ENCODE results near the gene KLF15.

KLF15 gene

GRCh38 chr3:126360046-126360713 lies 3.0 kb upstream of the KLF15 start:
- no peak for DNase-seq (ENCODE audit: low spot score)

- no peak for DNase-seq (ENCODE audit: low spot score)
These were observed 1.6 kb upstream of the KLF15 start for GRCh38 chr3:126358816-126359181.

DNA sequence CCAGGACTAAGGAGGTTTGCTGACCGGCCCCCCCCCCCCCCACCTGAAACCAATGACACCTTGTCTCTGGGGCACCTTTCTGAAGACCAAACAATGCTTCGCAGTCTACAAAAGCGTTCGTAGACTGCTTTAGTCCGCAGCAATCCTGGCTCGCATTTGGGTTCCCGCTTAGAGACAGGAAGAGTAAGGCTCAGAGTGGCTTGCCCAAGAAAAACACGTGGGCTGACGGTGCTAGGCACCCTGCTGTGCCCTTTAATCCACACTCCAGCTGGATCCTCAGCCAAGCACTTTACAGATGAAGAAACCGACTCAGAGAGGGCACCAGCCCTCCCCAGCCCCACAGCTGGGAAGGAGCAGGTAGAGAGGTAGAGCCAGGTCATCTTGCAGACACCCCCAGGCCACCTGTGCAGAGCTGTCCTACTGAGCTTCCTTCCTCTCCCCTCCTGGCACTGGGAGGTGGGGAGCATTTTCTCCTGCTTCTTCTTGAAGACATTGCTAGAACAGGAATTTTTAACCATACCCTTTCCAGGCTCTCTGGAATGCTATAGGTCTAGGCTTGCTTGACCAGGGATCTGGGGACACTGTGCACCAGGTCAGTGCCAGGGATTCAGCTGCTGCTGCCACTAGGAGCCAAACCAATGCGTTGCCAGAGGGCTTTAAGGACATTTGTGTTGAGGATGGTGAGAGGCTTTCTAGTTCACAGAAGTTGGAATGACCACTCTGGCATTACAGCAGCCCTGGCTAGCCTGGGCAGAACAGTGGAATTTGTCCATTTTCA lies 1.0 kb upstream of the KLF15 start:
- no peak for DNase-seq (ENCODE audit: low spot score)

- no peak for DNase-seq (ENCODE audit: low spot score)
These were observed 589 bp downstream of the KLF15 start for GRCh38 chr3:126356373-126357264.

- DNase-seq (ENCODE audit: low spot score): peak; percentile 12
These were observed 1.3 kb downstream of the KLF15 start for GRCh38 chr3:126355777-126356372.

GRCh38 chr3:126355251-126355650 lies 2.0 kb downstream of the KLF15 start:
- DNase-seq (ENCODE audit: low spot score): no peak

GRCh38 chr3:126354776-126355175 lies 2.4 kb downstream of the KLF15 start:
- no peak for DNase-seq (ENCODE audit: low spot score)

- no peak for DNase-seq (ENCODE audit: low spot score)
These were observed 3.4 kb downstream of the KLF15 start for GRCh38 chr3:126353694-126354321.

DNA sequence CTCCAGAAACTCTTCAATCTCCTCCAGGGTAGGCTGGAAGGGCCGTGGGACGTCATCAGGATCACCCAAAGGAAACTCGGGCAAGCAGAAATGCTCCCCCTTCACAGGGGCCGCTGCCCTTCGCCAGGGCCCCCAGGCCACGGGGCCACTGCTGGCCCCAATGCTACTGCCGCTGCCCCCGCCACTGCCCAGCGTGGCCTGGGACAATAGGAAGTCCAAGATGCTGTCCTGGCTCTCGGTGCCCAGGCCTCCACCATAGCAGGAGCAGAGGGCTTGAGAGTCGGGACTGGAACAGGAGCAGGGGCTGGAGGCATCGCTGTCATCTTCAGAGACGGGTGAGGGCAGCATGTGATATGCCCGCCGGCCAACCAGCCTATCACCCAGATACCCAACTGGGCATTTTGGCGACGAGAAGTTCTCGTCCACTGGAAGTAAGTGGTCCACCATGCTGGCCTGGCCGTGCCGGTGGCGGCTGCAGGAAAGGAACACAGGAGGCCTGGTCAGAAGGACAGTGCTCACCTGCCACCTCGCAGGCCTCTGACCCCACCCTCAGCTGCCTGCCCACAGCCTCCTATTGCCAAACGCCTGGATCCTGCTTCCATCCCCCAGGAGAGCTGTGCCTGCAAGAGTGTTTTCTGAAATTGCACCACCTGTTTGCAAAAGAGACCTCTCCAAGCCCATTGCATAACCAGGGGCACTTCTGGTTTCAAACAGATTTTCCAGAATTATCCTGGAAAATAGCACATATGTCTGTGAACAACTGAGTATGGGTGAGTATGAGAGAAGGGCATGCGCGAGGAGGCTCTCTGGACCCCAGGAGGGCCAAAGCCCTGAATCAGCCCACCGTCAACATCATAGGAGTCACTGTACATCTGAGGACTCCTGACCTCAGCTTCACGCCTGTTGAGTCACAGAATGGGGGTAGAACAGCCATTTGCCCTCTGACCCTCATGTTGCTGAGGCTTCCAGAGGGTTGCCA lies 4.4 kb downstream of the KLF15 start:
- peak; percentile 4 for DNase-seq (ENCODE audit: low spot score)

- no peak for DNase-seq (ENCODE audit: low spot score)
These were observed 5.3 kb downstream of the KLF15 start for GRCh38 chr3:126351771-126352475.

DNA sequence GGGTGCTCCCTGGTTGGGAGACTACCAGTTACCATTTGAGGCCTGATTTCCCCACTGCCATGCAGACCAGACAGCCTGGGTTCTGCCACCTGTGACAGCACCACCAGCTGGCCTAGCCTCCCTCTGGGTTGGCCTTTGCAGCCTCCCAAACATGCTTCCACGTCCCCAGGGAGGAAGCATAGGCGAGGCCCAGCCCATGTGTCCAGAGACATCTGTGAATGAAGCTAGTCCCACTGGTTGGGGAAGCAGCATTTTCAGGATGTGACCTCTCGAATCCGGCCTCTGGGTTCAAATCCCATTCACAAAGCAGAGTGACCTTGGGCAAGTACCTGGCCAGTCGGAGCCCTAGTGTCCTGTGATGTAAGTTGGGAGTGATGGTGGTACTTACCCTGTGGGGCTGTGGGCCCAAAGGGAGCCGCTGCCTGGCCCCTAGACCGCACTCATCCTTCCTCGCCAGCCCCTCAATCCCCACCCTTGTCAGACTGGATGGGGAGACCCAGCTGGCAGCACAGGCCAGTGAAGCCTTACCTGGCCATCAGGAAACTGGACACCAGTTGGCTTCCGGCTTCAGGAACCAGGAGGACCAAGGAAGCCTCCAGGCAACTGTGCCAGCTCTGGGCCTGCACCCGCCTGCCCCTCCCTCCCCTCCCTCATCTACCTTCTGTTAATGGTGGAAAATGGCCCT lies 6.0 kb downstream of the KLF15 start:
- DNase-seq (ENCODE audit: low spot score): no peak

- DNase-seq (ENCODE audit: low spot score): no peak
These were observed 6.6 kb downstream of the KLF15 start for GRCh38 chr3:126350502-126351085.

GRCh38 chr3:126349611-126350501 lies 7.4 kb downstream of the KLF15 start:
- DNase-seq (ENCODE audit: low spot score): no peak

DNA sequence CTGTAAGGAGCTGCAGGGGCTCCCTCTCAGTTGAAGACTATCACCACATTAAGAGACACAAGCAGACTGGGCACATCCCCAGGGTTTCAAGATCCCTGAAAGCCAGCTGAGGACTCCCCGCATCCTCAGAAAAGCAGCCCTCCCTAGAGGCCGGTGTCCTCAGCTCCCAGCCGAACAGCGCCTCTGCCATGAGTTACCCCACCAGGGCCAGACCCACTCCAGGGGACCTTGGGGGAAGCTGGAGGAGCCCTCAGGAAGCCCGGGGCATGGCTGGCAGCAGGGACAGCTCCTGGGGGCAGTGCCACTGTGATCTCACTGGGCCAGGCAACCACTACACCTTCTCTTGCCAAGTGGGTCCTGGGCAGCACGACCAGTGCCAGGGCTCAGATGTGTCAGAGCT lies 8.1 kb downstream of the KLF15 start:
- DNase-seq (ENCODE audit: low spot score): no peak

GRCh38 chr3:126348308-126348920 lies 8.8 kb downstream of the KLF15 start:
- DNase-seq (ENCODE audit: low spot score): no peak

DNA sequence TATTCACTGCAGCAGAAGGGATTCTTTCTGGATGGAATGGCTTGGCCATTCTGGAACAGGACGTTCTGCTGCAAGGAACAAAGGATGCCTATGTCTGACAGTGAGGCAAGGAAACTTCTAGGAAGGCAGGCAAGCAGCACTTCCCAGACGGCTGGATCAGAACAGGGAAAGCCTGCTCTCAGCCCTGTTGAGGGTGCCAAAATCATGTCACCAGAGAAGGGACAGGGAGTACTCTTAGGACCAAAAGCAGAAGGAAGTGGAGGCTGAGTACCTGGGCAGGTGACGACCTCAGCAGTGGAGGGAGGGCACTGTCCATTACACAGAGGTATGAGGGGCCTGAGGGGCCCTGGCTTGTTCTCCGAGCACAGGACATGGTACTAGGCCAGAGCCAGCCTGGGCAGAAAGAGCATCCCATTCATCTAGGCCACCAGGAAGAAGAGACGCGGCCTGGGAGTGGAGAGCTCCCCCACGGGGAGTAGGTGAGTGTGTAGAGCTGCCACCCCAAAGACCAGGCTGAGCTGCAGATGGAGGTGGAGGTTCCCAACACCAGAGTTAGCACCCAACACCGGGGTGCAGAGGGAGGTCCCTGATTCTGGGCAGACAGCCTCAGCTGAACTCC lies 9.6 kb downstream of the KLF15 start:
- DNase-seq (ENCODE audit: low spot score): no peak

DNA sequence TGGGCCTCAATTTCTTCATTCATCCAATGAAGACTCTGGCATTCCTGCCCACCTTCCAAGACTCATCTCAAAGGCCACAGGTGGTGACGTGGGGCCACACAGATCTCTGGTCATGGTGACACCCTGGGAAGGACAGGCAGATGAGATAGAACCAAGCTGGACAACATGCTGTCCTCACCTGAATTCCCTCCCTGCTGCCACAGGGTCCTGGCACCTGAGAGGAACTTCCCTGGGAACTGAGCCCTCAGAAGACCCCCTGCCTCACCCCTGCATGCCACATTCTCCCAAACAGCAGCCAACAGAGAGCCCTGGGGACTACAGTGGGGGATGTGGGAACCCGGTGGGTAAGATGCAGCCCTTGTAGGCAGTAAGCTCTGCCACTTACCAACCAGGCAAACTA lies 10.7 kb downstream of the KLF15 start:
- no peak for DNase-seq (ENCODE audit: low spot score)

Data from kidney tubule cell (primary cell).